Posterior cingulate gyrus (tissue), 11 donors: ENCODE results near the gene UCN2.
A peak's percentile ranks its signal among the peaks of the same experiment; 100 is the strongest.
"Not testable (repeated sequence)": the region's sequence is repeated elsewhere in the genome, so short reads cannot be mapped to it uniquely, and the experiment has no call there.

ENCODE experiments used
- DNase-seq, 10 donors: peaks; one replicate each; pipeline versions ENCODE4 v3.0.0 to v3.0.0-alpha.2; 2020 to 2021; ENCODE audit warnings: mixed read lengths in 3 of 10
- intact Hi-C: fragments of 100-400 bp; cut with DNase I; formaldehyde crosslinking; loops from one replicate; pipeline ENCODE4 v1.15.1; 2023

UCN2 gene

DNA sequence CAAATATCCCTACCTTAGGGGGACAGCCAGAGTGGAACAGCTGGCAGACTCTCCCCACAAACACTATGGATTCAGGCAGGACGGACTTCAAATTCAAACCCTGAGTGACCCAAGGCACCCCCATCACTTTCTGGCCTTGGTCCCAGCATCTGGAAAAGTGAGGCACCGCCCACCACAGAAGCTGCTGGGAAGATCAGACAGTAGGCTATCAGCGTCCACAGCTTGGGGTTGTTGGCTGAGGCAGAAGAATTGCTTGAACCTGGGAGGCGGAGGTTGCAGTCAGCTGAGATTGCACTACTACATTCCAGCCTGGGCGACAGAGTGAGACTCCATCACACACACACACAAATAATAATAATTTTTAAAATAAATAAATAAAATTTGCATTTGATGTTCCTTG lies 15.5 kb downstream of the UCN2 start:
- DNase-seq = no peak

GRCh38 chr3:48546203-48546829 lies 17.3 kb downstream of the UCN2 start:
- intact Hi-C loops = no loop called here
- DNase-seq = peak in 1 of 10 donors; percentile 54

More for the DNA sequence above, 15.5 kb downstream of the UCN2 start:
- intact Hi-C loops = loop anchor here (1.0 kb wide), 1 partner anchor 83 kb away; no protein-coding TSS in a partner anchor

GRCh38 chr3:48544141-48544540 lies 19.4 kb downstream of the UCN2 start:
- DNase-seq = no peak
- intact Hi-C loops = no loop called here

GRCh38 chr3:48543271-48543866 lies 20.2 kb downstream of the UCN2 start:
- intact Hi-C loops = no loop called here
- DNase-seq = no peak

DNA sequence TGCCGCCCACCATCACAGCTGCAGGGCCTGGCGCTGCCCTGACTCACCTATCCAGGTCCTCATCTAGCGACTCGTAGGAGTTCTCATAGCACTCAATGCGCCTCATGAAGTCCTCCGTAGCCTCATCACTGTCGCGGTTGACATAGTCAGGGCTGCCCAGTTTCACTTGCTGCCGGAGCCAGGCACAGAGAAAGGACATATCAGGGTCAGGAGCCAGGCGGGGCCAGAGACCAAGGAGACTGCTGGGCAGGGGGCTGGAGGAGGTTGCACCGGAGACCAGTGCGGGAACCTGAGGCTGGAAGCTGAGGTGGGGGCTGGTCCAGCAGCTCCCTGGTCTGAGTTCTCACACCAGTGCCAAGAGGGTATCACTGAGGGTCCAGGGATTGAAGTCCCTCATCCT lies 25.1 kb downstream of the UCN2 start:
- intact Hi-C loops = no loop called here
- DNase-seq = peak in 1 of 10 donors; percentile 74

- intact Hi-C loops = no loop called here
- no peak for DNase-seq
These were observed 26.8 kb downstream of the UCN2 start for GRCh38 chr3:48536785-48537184.

DNA sequence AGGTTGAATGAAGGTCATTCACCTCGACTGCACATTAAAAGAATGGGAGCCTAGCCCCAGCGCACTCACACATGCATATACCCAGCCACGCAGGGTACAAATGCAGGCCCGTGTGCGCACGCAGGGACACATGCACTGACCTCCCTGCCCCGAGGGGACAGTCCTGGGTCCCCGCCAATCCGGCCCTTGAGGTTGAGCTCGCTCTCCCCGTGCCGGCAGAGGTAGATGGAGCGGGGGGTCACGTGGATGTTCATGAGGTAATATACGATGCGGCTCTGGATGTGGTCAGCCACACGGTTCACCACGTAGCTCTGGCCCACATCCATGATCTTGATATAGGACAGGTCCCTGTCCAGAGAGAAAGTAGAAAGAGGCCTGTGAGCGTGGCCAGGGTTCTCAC lies 27.5 kb downstream of the UCN2 start:
- peak in 1 of 10 donors; percentile 48 for DNase-seq

DNA sequence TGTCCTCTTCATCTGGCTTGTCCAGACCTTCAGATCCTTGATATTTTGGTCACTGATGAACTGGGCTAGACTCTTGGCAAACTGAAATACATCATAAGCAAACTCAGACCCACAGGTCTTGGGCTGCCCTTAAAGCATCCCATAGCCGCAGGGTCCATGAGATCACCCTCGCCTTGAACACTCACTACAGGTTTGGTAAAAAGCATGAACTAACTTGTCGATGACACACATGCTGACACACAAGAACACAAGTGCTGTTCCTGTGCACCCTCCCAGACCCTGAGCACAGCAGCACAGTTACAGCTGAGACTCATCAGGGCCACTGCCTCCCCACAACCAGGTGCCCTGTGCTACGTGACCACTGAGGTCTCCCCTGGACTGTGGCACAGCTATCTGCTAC lies 28.0 kb downstream of the UCN2 start:
- intact Hi-C loops = no loop called here
- DNase-seq = no peak

More for the DNA sequence above, 27.5 kb downstream of the UCN2 start:
- intact Hi-C loops = no loop called here

GRCh38 chr3:48532977-48533337 lies 30.6 kb downstream of the UCN2 start:
- intact Hi-C loops = no loop called here
- no peak for DNase-seq

DNA sequence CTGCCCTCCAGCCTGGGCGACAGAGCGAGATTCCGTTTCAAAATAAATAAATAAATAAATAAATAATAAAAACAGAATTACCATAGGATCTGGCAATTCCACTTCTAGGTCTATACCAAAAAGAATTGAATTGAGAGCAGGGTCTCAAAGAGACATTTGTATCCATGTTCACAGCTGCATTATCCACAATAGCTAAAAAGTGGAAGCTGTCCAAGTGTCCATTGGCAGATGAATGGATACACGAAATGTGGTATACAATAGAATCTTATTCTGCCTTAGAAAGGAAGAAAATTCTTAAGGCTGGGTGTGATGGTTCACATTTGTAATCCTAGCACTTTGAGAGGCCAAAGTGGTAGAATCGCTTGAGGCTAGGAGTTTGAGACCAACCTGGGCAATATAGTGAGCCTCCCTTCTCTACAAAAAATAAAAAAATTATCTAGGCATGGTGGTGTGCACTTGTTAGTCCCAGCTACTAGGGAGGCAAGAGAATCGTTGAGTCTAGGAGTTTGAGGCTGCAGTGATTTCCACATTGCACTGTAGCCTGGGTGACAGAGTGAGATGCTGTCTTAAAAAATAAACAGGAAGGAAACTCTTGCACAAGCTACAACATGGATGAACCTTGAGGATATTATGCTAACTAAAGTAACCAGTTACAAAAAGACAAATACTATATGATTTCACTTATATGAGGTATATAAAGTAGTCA lies 31.2 kb downstream of the UCN2 start:
- intact Hi-C loops = no loop called here
- peak in 1 of 10 donors; percentile 27 for DNase-seq

DNA sequence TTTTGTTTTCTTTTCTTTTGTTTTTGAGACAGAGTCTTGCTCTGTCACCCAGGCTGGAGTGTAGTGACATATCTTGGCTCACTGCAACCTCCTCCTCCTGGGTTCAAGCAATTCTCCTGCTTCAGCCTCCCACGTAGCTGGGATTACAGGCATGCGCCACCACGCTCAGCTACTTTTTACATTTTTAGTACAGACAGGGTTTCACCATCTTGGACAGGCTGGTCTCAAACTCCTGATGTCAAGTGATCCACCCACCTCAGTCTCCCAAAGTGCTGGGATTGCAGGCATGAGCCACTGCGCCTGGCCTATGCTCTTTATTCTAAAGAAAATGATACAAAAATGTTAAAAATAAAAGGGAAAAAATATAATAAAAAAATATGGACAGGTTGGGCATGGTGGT lies 32.9 kb downstream of the UCN2 start:
- DNase-seq, intact Hi-C loops: not testable (repeated sequence)

- DNase-seq = no peak
- intact Hi-C loops = no loop called here
These were observed 34.8 kb downstream of the UCN2 start for GRCh38 chr3:48528754-48529153.

DNA sequence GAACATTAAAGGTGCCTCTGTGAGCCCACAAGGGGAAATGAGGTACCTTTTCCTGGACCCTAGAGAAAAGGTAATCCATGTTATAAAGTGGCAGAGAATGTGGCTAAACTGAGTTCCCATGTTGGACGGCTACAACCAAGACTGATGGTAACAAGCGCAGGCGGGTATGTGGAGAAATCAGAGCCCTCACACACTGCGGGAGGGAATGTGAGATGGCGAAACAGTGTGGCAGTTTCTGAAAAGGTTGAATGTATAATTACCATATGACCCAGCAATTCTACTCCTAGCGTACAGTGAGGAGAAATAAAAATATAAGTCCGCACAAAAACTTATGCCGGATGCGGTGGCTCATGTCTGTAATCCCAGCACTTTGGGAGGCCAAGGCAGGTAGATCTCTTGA lies 35.5 kb downstream of the UCN2 start:
- DNase-seq = no peak
- intact Hi-C loops = no loop called here

DNA sequence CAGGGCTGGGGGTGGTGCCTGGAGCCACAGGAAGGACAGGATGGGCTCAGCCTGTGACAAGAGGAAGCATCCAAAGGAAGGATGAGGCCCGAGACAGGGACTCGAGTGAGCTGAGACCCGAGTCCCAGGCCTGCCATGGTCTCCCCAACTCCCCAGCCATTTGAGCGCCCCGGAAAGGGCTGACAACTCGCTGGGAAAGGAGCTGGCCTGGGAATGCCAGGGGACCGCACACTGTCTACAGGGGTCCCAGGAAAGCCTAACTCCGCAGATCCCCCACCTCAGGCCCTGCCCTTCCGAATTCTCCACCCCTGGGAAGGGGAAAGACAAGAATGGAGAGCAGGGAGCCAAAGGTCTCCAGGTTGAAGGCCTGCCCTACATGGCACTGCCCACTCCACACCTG lies 38.6 kb downstream of the UCN2 start:
- intact Hi-C loops = no loop called here
- DNase-seq = peak in 1 of 10 donors; percentile 73

DNA sequence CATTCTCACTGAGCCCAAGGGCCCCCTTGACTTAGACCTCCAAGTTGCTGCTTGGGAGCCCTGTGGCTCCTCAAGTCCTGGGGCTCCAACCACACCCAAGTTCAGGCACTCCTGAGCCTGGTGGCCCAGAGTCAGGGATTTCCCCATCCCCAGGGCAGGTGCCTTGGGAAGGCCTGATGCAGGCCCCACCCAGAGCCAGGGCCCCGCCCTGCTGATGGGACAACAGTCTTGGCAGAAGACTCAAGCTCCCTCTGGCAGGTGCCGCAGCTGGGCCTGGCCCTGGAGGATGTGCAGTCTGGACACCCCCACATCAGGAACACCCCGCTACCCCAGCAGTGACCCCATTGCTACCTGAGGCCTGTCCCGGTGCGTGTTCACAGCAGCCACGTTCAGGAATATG lies 41.9 kb downstream of the UCN2 start:
- intact Hi-C loops = no loop called here
- DNase-seq = peak in 1 of 10 donors; percentile 74

DNA sequence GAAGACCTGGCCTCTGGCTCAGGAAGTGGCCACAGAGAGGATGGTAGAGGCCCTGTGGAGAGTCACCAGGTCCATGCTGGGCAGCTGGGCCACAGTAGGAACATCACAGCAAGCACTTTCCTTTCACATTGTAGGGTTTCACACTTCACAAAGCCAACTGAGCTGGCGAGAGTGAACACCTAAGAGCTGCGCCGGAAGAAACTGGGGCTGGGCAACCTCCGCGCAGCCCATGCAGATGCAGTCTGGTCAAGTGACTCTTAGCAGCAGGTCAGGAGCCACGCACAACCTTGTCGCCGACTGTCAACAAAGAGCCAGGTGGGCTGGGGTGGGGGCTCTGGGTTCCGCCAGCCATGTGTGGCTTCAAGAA lies 44.3 kb downstream of the UCN2 start:
- peak in 2 of 10 donors; percentile 35 to 50 for DNase-seq
- intact Hi-C loops = no loop called here

DNA sequence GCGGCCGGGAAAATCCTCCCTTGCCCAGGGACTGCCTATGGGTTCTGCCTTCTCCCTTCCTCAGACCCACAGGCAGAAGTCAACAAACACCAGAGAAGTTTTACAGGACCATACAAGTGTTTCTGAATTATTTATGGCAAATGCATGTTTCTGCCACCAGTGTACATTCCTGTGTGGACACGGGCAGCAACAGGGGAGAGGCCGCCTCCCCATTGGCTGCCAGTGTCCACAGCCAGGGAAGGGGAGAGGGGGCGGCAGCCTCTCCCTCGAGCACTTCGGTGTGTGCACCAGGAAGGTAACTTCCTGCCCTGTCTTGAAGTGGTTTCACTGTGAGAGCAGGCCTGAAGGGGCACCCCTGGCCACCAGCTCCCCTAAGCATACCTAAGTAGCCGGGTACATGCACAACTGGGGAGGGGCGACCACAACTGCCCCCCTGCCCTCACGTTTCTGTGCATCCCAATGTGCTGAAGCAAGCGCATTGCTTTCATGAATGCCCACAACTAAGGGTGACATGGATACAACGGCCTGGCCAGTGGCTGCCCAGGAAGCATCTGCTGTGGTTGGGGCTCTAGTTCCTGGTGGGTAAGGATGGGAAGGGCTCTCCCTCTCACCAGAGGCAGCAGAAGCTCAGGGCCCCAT lies 44.8 kb downstream of the UCN2 start:
- peak in 2 of 10 donors; percentile 7 to 24 for DNase-seq
- intact Hi-C loops = no loop called here

DNA sequence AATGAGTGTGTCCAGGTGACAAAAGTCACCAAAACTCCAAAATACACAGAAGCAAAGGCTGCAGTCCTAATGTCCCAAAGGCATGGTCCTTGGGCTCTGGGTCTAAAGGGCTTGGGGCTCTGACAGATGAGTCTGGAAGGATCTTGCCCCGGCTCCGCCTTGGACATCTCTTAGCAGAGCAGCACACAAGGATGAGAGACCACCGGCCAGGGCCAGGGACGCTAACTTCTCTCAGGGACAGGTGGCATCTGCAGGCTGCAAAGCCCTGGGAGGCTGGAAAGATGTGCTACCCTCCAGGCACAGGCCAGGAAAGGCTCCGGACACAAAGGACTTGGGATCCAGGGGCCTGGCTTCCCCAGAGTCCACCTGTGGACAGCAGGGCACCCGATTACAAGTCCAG lies 45.5 kb downstream of the UCN2 start:
- intact Hi-C loops = no loop called here
- peak in 2 of 10 donors; percentile 49 to 62 for DNase-seq

DNA sequence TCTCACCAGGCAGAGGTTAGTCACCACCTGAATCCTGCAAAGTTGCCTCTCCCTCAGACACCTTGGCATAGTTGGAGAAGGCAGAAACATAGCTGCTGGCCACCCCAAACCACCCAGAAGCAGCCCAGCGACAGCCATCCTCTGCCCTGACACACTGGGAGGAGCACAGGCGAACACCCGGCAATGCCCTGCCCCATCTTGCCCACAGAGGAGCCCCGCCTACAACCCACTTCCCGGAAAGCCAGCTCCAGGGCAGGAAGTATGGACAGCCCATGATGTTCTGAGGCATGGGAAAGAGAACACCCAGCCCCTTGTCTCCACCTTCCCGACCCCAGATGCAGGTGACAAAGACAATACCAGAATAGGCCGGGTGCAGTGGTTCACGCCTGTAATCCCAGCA lies 47.0 kb downstream of the UCN2 start:
- intact Hi-C loops = no loop called here
- DNase-seq = peak in 2 of 10 donors; percentile 19 to 56

GRCh38 chr3:48514431-48515227 lies 49.0 kb downstream of the UCN2 start:
- intact Hi-C loops = no loop called here

More at GRCh38 chr3:48514431-48515227, 49.0 kb downstream of the UCN2 start:
- peak in 1 of 10 donors; percentile 18 for DNase-seq
